Thyroid gland (tissue), 4 donors: ENCODE measurements around the gene CYBB. TPM values are rescaled to one million over a fixed set of nuclear protein-coding genes. Genes with fewer than 3 reads are reported as not detected.

Experiments used
- DNase-seq, 2 donors: peaks; one replicate each; pipeline ENCODE4 v3.0.0-alpha.2; 2019
- H3K27ac ChIP-seq, 3 donors: fragments of 200-600 bp; sonication (generic); 1 replicate in 2 of 3; 2 replicates in 1 of 3; pipeline ENCODE4 v1.5.1; 2016 to 2019; ENCODE audit warnings: mild to moderate bottlenecking in 1 of 3, moderate library complexity in 1 of 3
- H3K27me3 ChIP-seq: fragments of 200-600 bp; sonication (generic); one replicate; pipeline ENCODE4 v1.5.1; 2019
- H3K36me3 ChIP-seq, 2 donors: fragments of 200-600 bp; sonication (generic); one replicate each; pipeline ENCODE4 v1.5.1; 2016 to 2019
- H3K4me1 ChIP-seq, 2 donors: fragments of 200-600 bp; sonication (generic); one replicate each; pipeline ENCODE4 v1.5.1; 2017 to 2019
- H3K4me3 ChIP-seq, 3 donors: fragments of 200-600 bp; sonication (generic); replicated peaks in 1 of 3; 1 replicate in 2 of 3; 2 replicates in 1 of 3; pipeline ENCODE4 v1.5.1; 2016; ENCODE audit warnings: mild to moderate bottlenecking in 1 of 3
- H3K9me3 ChIP-seq: fragments of 200-600 bp; sonication (generic); one replicate; pipeline ENCODE4 v1.5.1; 2017
- CTCF ChIP-seq, 6 experiments: fragments of 200-600 bp in 3 of 6; fragments of 450-650 bp in 3 of 6; sonication (generic) in 3 of 6; IDR thresholded peaks; one replicate each; pipeline ENCODE4 v1.5.1; 2016 to 2019; ENCODE audit warnings: antibody characterized with exemption in 6 of 6, mild to moderate bottlenecking in 2 of 6, inconsistent platforms in 1 of 6, moderate library complexity in 1 of 6
- POLR2A ChIP-seq, 2 donors: fragments of 450-650 bp; IDR thresholded peaks; one replicate each; pipeline ENCODE4 v1.6.1; 2017; ENCODE audit warnings: antibody characterized with exemption in 2 of 2, mild to moderate bottlenecking in 2 of 2, moderate library complexity in 1 of 2
- WGBS, 2 donors: methylation state at CpG; one replicate each; pipeline ENCODE4 v1.1.5; 2017; 5-methylcytosine and 5-hydroxymethylcytosine counted together
- intact Hi-C: fragments of 100-400 bp; cut with DNase I; formaldehyde crosslinking; loops from one replicate; pipeline ENCODE4 v1.15.1; 2023
- total RNA-seq, 4 donors: library from RNA; depleted of rRNA; stranded (reverse); fragments of >200 nt; gene quantifications; one replicate each; pipeline ENCODE4 v1.2.3, GENCODE V29; 2016

Gene CYBB
- total RNA-seq, 4 donors from 2014 or later = 6.9 to 18.9 (median 10.9) TPM

- TF ChIP-seq CTCF (IDR thresholded peaks at IDR 0.05) (no peak), POLR2A (IDR thresholded peaks at IDR 0.05) (no peak)
- intact Hi-C loops = no loop called here
- Histone ChIP-seq H3K27me3 (no peaks in the 10 kb centered on the region), H3K27ac (no peak overlapping the region), H3K9me3 (no peaks in the 10 kb centered on the region), H3K4me3 (no peak overlapping the region), H3K36me3 (no peaks in the 10 kb centered on the region), H3K4me1 (no peaks in the 10 kb centered on the region)
- no peak for DNase-seq
- 91 to 95% methylated on average over 3 of the region's 3 CpGs for WGBS, 2 donors
Measured at GRCh38 chrX:37840931-37841330, 61.1 kb downstream of the CYBB start.

GRCh38 chrX:37844622-37845021, 64.8 kb downstream of the CYBB start:
- no peaks in the 10 kb centered on the region for H3K27me3 ChIP-seq
- intact Hi-C loops = no loop called here
- no peaks in the 10 kb centered on the region for H3K4me1 ChIP-seq
- no peak for DNase-seq
- no peaks in the 10 kb centered on the region for H3K36me3 ChIP-seq
- H3K9me3 ChIP-seq = no peaks in the 10 kb centered on the region
- H3K4me3 ChIP-seq = no peak overlapping the region
- TF ChIP-seq POLR2A (IDR thresholded peaks at IDR 0.05) (no peak), CTCF (IDR thresholded peaks at IDR 0.05) (no peak)
- no peak overlapping the region for H3K27ac ChIP-seq

- Histone ChIP-seq H3K27ac (peak overlapping the region in 1 of 3 donors; percentile 87), H3K4me3 (no peak overlapping the region)
Measured at GRCh38 chrX:37846141-37846540, 66.3 kb downstream of the CYBB start.

GRCh38 chrX:37846558-37846933, 66.7 kb downstream of the CYBB start:
- DNase-seq = no peak
- Histone ChIP-seq H3K36me3 (no peaks in the 10 kb centered on the region), H3K4me3 (peak overlapping the region; percentile 14 to 60 (median 47)), H3K4me1 (no peaks in the 10 kb centered on the region), H3K27ac (peak overlapping the region in 2 of 3 donors; percentile 87 to 88), H3K27me3 (no peaks in the 10 kb centered on the region), H3K9me3 (no peaks in the 10 kb centered on the region)
- intact Hi-C loops = no loop called here
- TF ChIP-seq POLR2A (IDR thresholded peaks at IDR 0.05) = no peak
- TF ChIP-seq CTCF (IDR thresholded peaks at IDR 0.05) = no peak
- 36 to 50% methylated on average over 1 of the region's 1 CpG for WGBS, 2 donors

More at GRCh38 chrX:37846141-37846540, 66.3 kb downstream of the CYBB start:
- WGBS, 2 donors = 80 to 91% methylated on average over 3 of the region's 3 CpGs
- no peaks in the 10 kb centered on the region for H3K27me3 ChIP-seq
- no peaks in the 10 kb centered on the region for H3K4me1 ChIP-seq
- intact Hi-C loops = no loop called here
- TF ChIP-seq CTCF (IDR thresholded peaks at IDR 0.05) (no peak), POLR2A (IDR thresholded peaks at IDR 0.05) (no peak)
- no peak for DNase-seq
- no peaks in the 10 kb centered on the region for H3K36me3 ChIP-seq
- H3K9me3 ChIP-seq = no peaks in the 10 kb centered on the region

GRCh38 chrX:37846934-37847732, 67.3 kb downstream of the CYBB start, which contains the start of gene DYNLT3:
Gene DYNLT3, minus strand, starts transcription at chrX:37847571. Its CDS starts 61 bp downstream, at chrX:37847510.
- Histone ChIP-seq H3K4me1 (no peaks in the 10 kb centered on the region), H3K27me3 (no peaks in the 10 kb centered on the region), H3K9me3 (no peaks in the 10 kb centered on the region), H3K4me3 (peak within 1 kb of the TSS; percentile 14 to 60 (median 47)), H3K27ac (peak within 1 kb of the TSS; percentile 77 to 88 (median 87)), H3K36me3 (no peaks in the 10 kb centered on the region)
- no peak for TF ChIP-seq CTCF (IDR thresholded peaks at IDR 0.05)
- peak; percentile 6 to 86 for TF ChIP-seq POLR2A (IDR thresholded peaks at IDR 0.05)
- intact Hi-C loops = no loop called here
- 0% methylated on average over 7 to 9 of the region's 67 CpGs for WGBS, 2 donors
- peak; percentile 80 to 84 for DNase-seq
